GM18499 (cell line): Measurements from ENCODE around the gene MPDU1.

Experiments used
- ATAC-seq: cut with Tn5 transposase; IDR thresholded peaks from one replicate; pipeline ENCODE4 v1.9.1; 2021; ENCODE audit warnings: moderate number of reproducible peaks; ENCODE audit not compliant: insufficient read depth, unreplicated experiment

The MPDU1 gene

GRCh38 chr17:7583253-7584109 is at the start of gene MPDU1:
Gene MPDU1 (plus strand): TSS chr17:7583852. CDS start chr17:7583863, 11 bp downstream.
- ATAC-seq: peak; percentile 57

GRCh38 chr17:7538050-7538449 is 45.6 kb upstream of the MPDU1 start:
- no peak for ATAC-seq

- ATAC-seq: no peak
These were observed 44.6 kb upstream of the MPDU1 start for GRCh38 chr17:7538891-7539545.

- ATAC-seq: no peak
These were observed 42.5 kb upstream of the MPDU1 start for GRCh38 chr17:7541074-7541621.

GRCh38 chr17:7544911-7545310 is 38.7 kb upstream of the MPDU1 start:
- no peak for ATAC-seq

- no peak for ATAC-seq
These were observed 34.9 kb upstream of the MPDU1 start, which contains the start of gene TNFSF12 for GRCh38 chr17:7548585-7549400. Gene TNFSF12 (plus strand): TSS chr17:7549058. CDS start chr17:7549154, 96 bp downstream.

- ATAC-seq: no peak
These were observed 34.1 kb upstream of the MPDU1 start for GRCh38 chr17:7549401-7550055.

GRCh38 chr17:7550344-7550743 is 33.3 kb upstream of the MPDU1 start:
- ATAC-seq: no peak

- no peak for ATAC-seq
These were observed 32.3 kb upstream of the MPDU1 start for GRCh38 chr17:7551396-7551795.

- no peak for ATAC-seq
These were observed 31.0 kb upstream of the MPDU1 start for GRCh38 chr17:7552621-7553051.

- no peak for ATAC-seq
These were observed 30.3 kb upstream of the MPDU1 start for GRCh38 chr17:7553356-7553755.

- no peak for ATAC-seq
These were observed 28.2 kb upstream of the MPDU1 start for GRCh38 chr17:7555320-7555948.

- ATAC-seq: no peak
These were observed 27.0 kb upstream of the MPDU1 start for GRCh38 chr17:7556627-7557026.

- ATAC-seq: no peak
These were observed 26.4 kb upstream of the MPDU1 start for GRCh38 chr17:7557147-7557764.

- ATAC-seq: no peak
These were observed 25.7 kb upstream of the MPDU1 start for GRCh38 chr17:7557775-7558543.

GRCh38 chr17:7558544-7559319 is 24.9 kb upstream of the MPDU1 start, which contains the start of gene TNFSF13:
Gene TNFSF13 (plus strand): TSS chr17:7558750. CDS start chr17:7559040, 290 bp downstream.
- no peak for ATAC-seq
